ENCODE results near the gene FIBP. TPM values are rescaled to one million over a fixed set of nuclear protein-coding genes. Genes with fewer than 3 reads are reported as not detected.

FIBP gene
- total and polyA plus RNA-seq, 2 donors (not counting 3 experiments of a cell fraction or from before 2014, with no cell fraction given): 105 to 162 TPM

DNA sequence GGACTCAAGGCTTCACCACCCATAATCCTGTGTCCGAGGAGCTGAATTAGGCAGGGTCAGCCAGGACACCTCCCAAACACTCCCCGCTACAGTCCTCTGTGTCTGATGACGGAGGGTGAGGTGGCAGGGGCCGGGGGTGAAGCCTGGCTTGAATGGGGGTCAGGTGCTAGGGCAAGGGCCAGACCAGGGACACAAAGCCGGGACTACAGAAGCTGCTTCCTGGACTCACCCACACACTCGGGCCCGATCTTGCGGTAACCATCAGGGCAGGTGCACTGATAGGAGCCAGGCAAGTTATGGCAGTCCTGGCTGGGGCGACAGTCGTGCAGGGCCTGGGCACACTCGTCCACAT, 18.0 kb downstream of the FIBP start:
- DNase-seq (ENCODE audit: low read depth, low spot score) (no peak), FAIRE-seq (no peak)
- H3K27me3 ChIP-seq (ENCODE audit: control insufficient read depth in 2 of 2, insufficient read depth in 2 of 2, low read length in 2 of 2): no peaks in the 10 kb centered on the region
- H4K20me1 ChIP-seq (replicated peaks; ENCODE audit: control insufficient read depth, extremely low read depth, insufficient read depth, low read length): no peaks in the 10 kb centered on the region
- ChIA-PET CTCF (interaction anchor here (2.2 to 7.1 kb wide), 3 partner anchors 10 to 18 kb away, joined by 14 to 73 read pairs (median 16); partner anchors contain the start of genes CFL1, FIBP and MUS81), POLR2A (interaction anchor here (0.9 to 1.5 kb wide), 2 partner anchors 9 to 14 kb away, joined by 3 to 4 read pairs; no protein-coding TSS in a partner anchor)
- H3K27ac ChIP-seq (ENCODE audit: insufficient read depth, low read depth, low read length): no peak overlapping the region
- dilution Hi-C loops (cut with MboI; ENCODE audit: extremely low pct_ligation_motif_present, low sequenced_read_pairs) (no loop called here), intact Hi-C loops (cut with micrococcal nuclease) (no loop called here)
- no TSS peak for BruUV-seq (replicated peaks)
- no peak overlapping the region for H2AFZ ChIP-seq (ENCODE audit: low read depth, low read length)
- peaks cover 17% of the 10 kb centered on the region for H3K4me1 ChIP-seq (ENCODE audit: control insufficient read depth, extremely low read depth, insufficient read depth, low read length)
- peaks cover 1 to 28% of the 10 kb centered on the region in 2 experiments for H3K36me3 ChIP-seq (ENCODE audit: control insufficient read depth in 2 of 2, extremely low read depth in 1 of 2, insufficient read depth in 2 of 2, low read length in 2 of 2)
- no peak overlapping the region for H3K9ac ChIP-seq (replicated peaks; ENCODE audit: extremely low read depth, insufficient read depth, low read length)
- no peaks in the 10 kb centered on the region for H3K9me3 ChIP-seq (replicated peaks; ENCODE audit: control insufficient read depth, insufficient read depth, low read length)
- H3K9me1 ChIP-seq (replicated peaks; ENCODE audit: control insufficient read depth, extremely low read depth, insufficient read depth, low read length): no peaks in the 10 kb centered on the region
- no peak for TF ChIP-seq GATA2 (IDR thresholded peaks at IDR 0.05; ENCODE audit: insufficient read depth, insufficient read length, low read depth, low read length)
- no peak for TF ChIP-seq FOS (IDR thresholded peaks at IDR 0.05; ENCODE audit: borderline replicate concordance, insufficient read depth, low read length)
- TF ChIP-seq, protein P1, sequence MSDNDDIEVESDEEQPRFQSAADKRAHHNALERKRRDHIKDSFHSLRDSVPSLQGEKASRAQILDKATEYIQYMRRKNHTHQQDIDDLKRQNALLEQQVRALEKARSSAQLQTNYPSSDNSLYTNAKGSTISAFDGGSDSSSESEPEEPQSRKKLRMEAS (IDR thresholded peaks at IDR 0.05; ENCODE audit: insufficient read depth, insufficient read length): no peak
- TF ChIP-seq MYC (IDR thresholded peaks at IDR 0.05; ENCODE audit: low read depth, low read length): no peak
- TF ChIP-seq, protein P2, sequence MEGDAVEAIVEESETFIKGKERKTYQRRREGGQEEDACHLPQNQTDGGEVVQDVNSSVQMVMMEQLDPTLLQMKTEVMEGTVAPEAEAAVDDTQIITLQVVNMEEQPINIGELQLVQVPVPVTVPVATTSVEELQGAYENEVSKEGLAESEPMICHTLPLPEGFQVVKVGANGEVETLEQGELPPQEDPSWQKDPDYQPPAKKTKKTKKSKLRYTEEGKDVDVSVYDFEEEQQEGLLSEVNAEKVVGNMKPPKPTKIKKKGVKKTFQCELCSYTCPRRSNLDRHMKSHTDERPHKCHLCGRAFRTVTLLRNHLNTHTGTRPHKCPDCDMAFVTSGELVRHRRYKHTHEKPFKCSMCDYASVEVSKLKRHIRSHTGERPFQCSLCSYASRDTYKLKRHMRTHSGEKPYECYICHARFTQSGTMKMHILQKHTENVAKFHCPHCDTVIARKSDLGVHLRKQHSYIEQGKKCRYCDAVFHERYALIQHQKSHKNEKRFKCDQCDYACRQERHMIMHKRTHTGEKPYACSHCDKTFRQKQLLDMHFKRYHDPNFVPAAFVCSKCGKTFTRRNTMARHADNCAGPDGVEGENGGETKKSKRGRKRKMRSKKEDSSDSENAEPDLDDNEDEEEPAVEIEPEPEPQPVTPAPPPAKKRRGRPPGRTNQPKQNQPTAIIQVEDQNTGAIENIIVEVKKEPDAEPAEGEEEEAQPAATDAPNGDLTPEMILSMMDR (IDR thresholded peaks at IDR 0.05; ENCODE audit: extremely low read depth in 1 of 2, insufficient read depth in 1 of 2, low read depth in 1 of 2, low read length in 2 of 2): no peak
- TF ChIP-seq POLR2A (IDR thresholded peaks at IDR 0.05; ENCODE audit: low read depth, low read length): no peak
- TF ChIP-seq POLR2AphosphoS5 (IDR thresholded peaks at IDR 0.05; ENCODE audit: insufficient read depth, low read depth, low read length): no peak
- no peak for TF ChIP-seq JUN (IDR thresholded peaks at IDR 0.05; ENCODE audit: borderline replicate concordance, insufficient read depth, insufficient read length, low read depth)
- no peak for TF ChIP-seq EZH2 (IDR thresholded peaks at IDR 0.05; ENCODE audit: borderline replicate concordance, low read depth, low read length, severe bottlenecking)
- no peak overlapping the region for H3K4me2 ChIP-seq (ENCODE audit: insufficient read depth, low read length)
- no peak overlapping the region for H3K4me3 ChIP-seq (replicated peaks in 1 of 3; ENCODE audit: insufficient read depth in 1 of 3, low read depth in 1 of 3, low read length in 3 of 3)
- peaks cover 2% of the 10 kb centered on the region for H3K79me2 ChIP-seq (ENCODE audit: control insufficient read depth, insufficient read depth, low read length)
